C4-2B (cell line): ENCODE results near the gene HACL1.

Experiments
- ZFX ChIP-seq: fragments of 450-650 bp; IDR thresholded peaks from 2 replicates; pipeline ENCODE4 v1.6.1; 2017
- TF ChIP-seq, protein P1 (sequence below): fragments of 450-650 bp; conservative IDR thresholded peaks from 2 replicates; pipeline ENCODE4 v1.5.1; 2017; ENCODE audit warnings: mild to moderate bottlenecking

DNA sequence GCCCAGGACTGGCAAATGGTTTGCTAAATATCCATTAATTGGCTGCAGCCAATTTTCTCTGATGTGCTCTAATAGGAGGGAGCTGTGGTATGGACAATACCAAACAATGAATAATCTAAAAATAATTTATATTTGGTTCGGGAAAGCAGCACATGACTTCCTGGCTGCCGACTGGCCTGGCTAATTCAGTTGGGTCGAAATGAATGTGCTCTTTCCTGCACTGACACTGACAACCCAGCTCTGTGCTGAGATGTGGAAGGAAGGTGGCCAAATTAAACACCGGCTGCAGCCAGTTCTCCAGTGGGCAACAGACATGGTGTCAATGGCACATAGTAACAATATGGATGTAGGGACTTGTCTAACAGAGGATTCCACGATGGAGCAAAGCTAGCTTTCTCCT is 58.8 kb downstream of the HACL1 start:
- TF ChIP-seq, protein P1, sequence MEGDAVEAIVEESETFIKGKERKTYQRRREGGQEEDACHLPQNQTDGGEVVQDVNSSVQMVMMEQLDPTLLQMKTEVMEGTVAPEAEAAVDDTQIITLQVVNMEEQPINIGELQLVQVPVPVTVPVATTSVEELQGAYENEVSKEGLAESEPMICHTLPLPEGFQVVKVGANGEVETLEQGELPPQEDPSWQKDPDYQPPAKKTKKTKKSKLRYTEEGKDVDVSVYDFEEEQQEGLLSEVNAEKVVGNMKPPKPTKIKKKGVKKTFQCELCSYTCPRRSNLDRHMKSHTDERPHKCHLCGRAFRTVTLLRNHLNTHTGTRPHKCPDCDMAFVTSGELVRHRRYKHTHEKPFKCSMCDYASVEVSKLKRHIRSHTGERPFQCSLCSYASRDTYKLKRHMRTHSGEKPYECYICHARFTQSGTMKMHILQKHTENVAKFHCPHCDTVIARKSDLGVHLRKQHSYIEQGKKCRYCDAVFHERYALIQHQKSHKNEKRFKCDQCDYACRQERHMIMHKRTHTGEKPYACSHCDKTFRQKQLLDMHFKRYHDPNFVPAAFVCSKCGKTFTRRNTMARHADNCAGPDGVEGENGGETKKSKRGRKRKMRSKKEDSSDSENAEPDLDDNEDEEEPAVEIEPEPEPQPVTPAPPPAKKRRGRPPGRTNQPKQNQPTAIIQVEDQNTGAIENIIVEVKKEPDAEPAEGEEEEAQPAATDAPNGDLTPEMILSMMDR, result no peak
- TF ChIP-seq ZFX, result no peak
